SU-DHL-6 (cell line): ENCODE data around the gene ALK.

Source experiments
- H2AFZ ChIP-seq: fragments of 200-600 bp; sonication (generic); 2 replicates; pipeline ENCODE4 v1.6.1; 2014; ENCODE audit warnings: low read depth, mild to moderate bottlenecking, moderate library complexity, mixed read lengths, antibody characterized with exemption, low read length; ENCODE audit not compliant: severe bottlenecking
- H3F3A ChIP-seq: fragments of 200-600 bp; shearing (Covaris generic); 2 replicates; pipeline ENCODE4 v1.6.0; 2016; ENCODE audit warnings: antibody characterized with exemption, mild to moderate bottlenecking; ENCODE audit not compliant: insufficient read depth
- H3K27ac ChIP-seq: fragments of 200-600 bp; sonication (generic); 2 replicates; pipeline ENCODE4 v1.5.1; 2016; ENCODE audit warnings: low read depth, mild to moderate bottlenecking, low read length, moderate library complexity, mixed read lengths
- H3K27me3 ChIP-seq: fragments of 200-600 bp; sonication (generic), shearing (Covaris generic); 2 replicates; pipeline ENCODE4 v1.6.0; 2014; ENCODE audit warnings: mild to moderate bottlenecking, low read length
- H3K36me3 ChIP-seq: fragments of 200-600 bp; sonication (generic); 2 replicates; pipeline ENCODE4 v1.6.1; 2014; ENCODE audit warnings: mild to moderate bottlenecking, low read length, mixed read lengths
- H3K4me2 ChIP-seq: fragments of 300-600, 200-600 bp; shearing (Covaris generic), sonication (generic); 2 replicates; pipeline ENCODE4 v1.6.0; 2014; ENCODE audit warnings: low read length, low read depth, mild to moderate bottlenecking; ENCODE audit not compliant: poor library complexity, severe bottlenecking
- H3K4me3 ChIP-seq: fragments of 200-600 bp; sonication (generic); 2 replicates; pipeline ENCODE4 v1.5.1; 2014; ENCODE audit warnings: antibody characterized with exemption, low read length, mild to moderate bottlenecking, mixed read lengths; ENCODE audit not compliant: insufficient read depth, poor library complexity, severe bottlenecking
- H3K79me2 ChIP-seq: fragments of 200-600 bp; sonication (generic); 2 replicates; pipeline ENCODE4 v1.6.1; 2014; ENCODE audit warnings: mild to moderate bottlenecking, low read length, moderate library complexity; ENCODE audit not compliant: insufficient read depth
- H3K9ac ChIP-seq: fragments of 200-600 bp; sonication (generic); 2 replicates; pipeline ENCODE4 v1.7.0; 2014; ENCODE audit warnings: mild to moderate bottlenecking, low read length
- H3K9me2 ChIP-seq: fragments of 200-600 bp; sonication (generic); replicated peaks from 2 replicates; pipeline ENCODE4 v1.6.1; 2014; ENCODE audit warnings: low read length; ENCODE audit not compliant: insufficient read depth
- H3K9me3 ChIP-seq: fragments of 200-600 bp; sonication (generic); 2 replicates; pipeline ENCODE4 v1.6.1; 2014; ENCODE audit warnings: low read length, mixed read lengths; ENCODE audit not compliant: insufficient read depth
- H4K20me1 ChIP-seq: fragments of 200-600 bp; sonication (generic); 2 replicates; pipeline ENCODE4 v1.6.1; 2014; ENCODE audit warnings: low read depth, mild to moderate bottlenecking, antibody characterized with exemption, low read length, moderate library complexity, mixed read lengths
- CTCF ChIP-seq: fragments of 200-600 bp; sonication (generic); IDR thresholded peaks from one replicate; pipeline ENCODE4 v1.5.1; 2017; ENCODE audit warnings: antibody characterized with exemption, mild to moderate bottlenecking, low read length, moderate library complexity; ENCODE audit not compliant: insufficient read depth, poor library complexity, severe bottlenecking
- EZH2phosphoT487 ChIP-seq: fragments of 200-600 bp; sonication (generic), shearing (Covaris generic); conservative IDR thresholded peaks from 2 replicates; pipeline ENCODE4 v1.6.1; 2018; ENCODE audit warnings: mild to moderate bottlenecking, antibody characterized with exemption, low read length, moderate library complexity, mixed read lengths

The ALK gene

GRCh38 chr2:29397713-29398112, 523.7 kb downstream of the ALK start:
- Histone ChIP-seq H2AFZ (no peak overlapping the region), H3K79me2 (no peaks in the 10 kb centered on the region), H4K20me1 (no peaks in the 10 kb centered on the region), H3K27ac (no peak overlapping the region), H3K9me2 (no peaks in the 10 kb centered on the region), H3K4me2 (no peak overlapping the region), H3K4me3 (no peak overlapping the region), H3K9me3 (no peaks in the 10 kb centered on the region), H3K9ac (no peak overlapping the region), H3K27me3 (no peaks in the 10 kb centered on the region), H3F3A (no peaks in the 10 kb centered on the region), H3K36me3 (no peaks in the 10 kb centered on the region)
- TF ChIP-seq CTCF = no peak
- TF ChIP-seq EZH2phosphoT487 = no peak

- Histone ChIP-seq H2AFZ (no peak overlapping the region), H3K4me2 (no peak overlapping the region), H3K9me3 (no peaks in the 10 kb centered on the region), H3F3A (no peaks in the 10 kb centered on the region), H3K27me3 (no peaks in the 10 kb centered on the region), H3K36me3 (no peaks in the 10 kb centered on the region), H3K27ac (no peak overlapping the region), H4K20me1 (no peaks in the 10 kb centered on the region), H3K4me3 (no peak overlapping the region), H3K9me2 (no peaks in the 10 kb centered on the region), H3K9ac (no peak overlapping the region), H3K79me2 (no peaks in the 10 kb centered on the region)
- TF ChIP-seq EZH2phosphoT487 (no peak), CTCF (no peak)
Observed at GRCh38 chr2:29397039-29397438, 524.3 kb downstream of the ALK start.

- H3K79me2 ChIP-seq = no peaks in the 10 kb centered on the region
- TF ChIP-seq EZH2phosphoT487 (no peak), CTCF (no peak)
- H3K9me3 ChIP-seq = no peaks in the 10 kb centered on the region
- no peak overlapping the region for H3K27ac ChIP-seq
- H3K27me3 ChIP-seq = no peaks in the 10 kb centered on the region
- no peak overlapping the region for H3K4me2 ChIP-seq
- H3K36me3 ChIP-seq = no peaks in the 10 kb centered on the region
- H4K20me1 ChIP-seq = no peaks in the 10 kb centered on the region
- H3K9ac ChIP-seq = no peak overlapping the region
- no peak overlapping the region for H2AFZ ChIP-seq
- H3F3A ChIP-seq = no peaks in the 10 kb centered on the region
- no peaks in the 10 kb centered on the region for H3K9me2 ChIP-seq
- H3K4me3 ChIP-seq = no peak overlapping the region
Observed at GRCh38 chr2:29394981-29395350, 526.4 kb downstream of the ALK start.
